ENCODE measurements around the gene ALOX5AP.

GRCh38 chr13:30759748-30760147, 24.4 kb downstream of the ALOX5AP start:
- TF ChIP-seq POLR2A (IDR thresholded peaks at IDR 0.05; ENCODE audit: low read length) (no peak), GATA1 (IDR thresholded peaks at IDR 0.05; ENCODE audit: low read depth, low read length) (no peak)
